HepG2 (cell line): ENCODE data around the gene TMCO4. TPM values are rescaled to one million over a fixed set of nuclear protein-coding genes. Genes with fewer than 3 reads are reported as not detected.

Experiments
- ATAC-seq: fragments of 200-7000 bp; cut with Tn5 transposase; 3 replicates; pipeline ENCODE4 v1.9.1; 2020; ENCODE audit warnings: mild to moderate bottlenecking, moderate library complexity
- BruUV-seq: library from RNA; stranded (reverse); fragments of 400-500 nt; replicated peaks from 2 replicates; lab custom pipeline; 2021; lab: Mats Ljungman, UMichigan
- CTCF ChIA-PET: fragments of 300-600 bp; formaldehyde crosslinking; extraction: SDS; loops from one replicate; lab custom pipeline; 2021; ENCODE audit warnings: low total read pairs, inconsistent platforms, low intra/inter-chr PET ratio; lab: Yijun Ruan, JAX
- POLR2A ChIA-PET: fragments of 350-600 bp; sonication (Branson Sonifier 250); formaldehyde crosslinking; loops from one replicate; lab custom pipeline; 2020; ENCODE audit warnings: antibody characterized with exemption, inconsistent platforms; lab: Yijun Ruan, JAX
- DNase-seq: peaks from one replicate; pipeline ENCODE4 v3.0.0-alpha.2; 2015; ENCODE audit warnings: low spot score
- FAIRE-seq: peaks from 3 replicates; lab custom pipeline; 2011; peaks lifted over from hg19 to GRCh38; lab: Jason Lieb, UNC
- H2AFZ ChIP-seq: one replicate; pipeline ENCODE4 v1.6.1; 2011; ENCODE audit warnings: low read length, inconsistent platforms
- H3K27ac ChIP-seq: fragments of 300-600 bp; 3 replicates; pipeline ENCODE4 v1.8.0; 2011; ENCODE audit warnings: mixed run types, mild to moderate bottlenecking, mixed read lengths, low read length, inconsistent platforms; ENCODE audit not compliant: insufficient read depth; ENCODE audit errors: extremely low read length
- H3K27me3 ChIP-seq, 2 experiments: fragments of 200-600 bp in 1 of 2; 2 replicates in 1 of 2; 3 replicates in 1 of 2; pipeline versions ENCODE4 v1.6.0 to v1.8.0; 2011; ENCODE audit warnings: low read length in 2 of 2, mild to moderate bottlenecking in 2 of 2, moderate library complexity in 2 of 2, inconsistent platforms in 1 of 2; ENCODE audit not compliant: insufficient read depth in 2 of 2, control insufficient read depth in 1 of 2
- H3K36me3 ChIP-seq, 2 experiments: fragments of 200-600 bp in 1 of 2; replicated peaks in 1 of 2; 2 replicates in 1 of 2; 3 replicates in 1 of 2; pipeline versions ENCODE4 v1.5.1 to v1.8.0; 2011; ENCODE audit warnings: low read length in 2 of 2, inconsistent platforms in 1 of 2; ENCODE audit not compliant: insufficient read depth in 2 of 2, control insufficient read depth in 1 of 2
- H3K4me1 ChIP-seq: 2 replicates; pipeline ENCODE4 v1.5.1; 2012; ENCODE audit warnings: low read length, inconsistent platforms; ENCODE audit not compliant: insufficient read depth
- H3K4me2 ChIP-seq: 2 replicates; pipeline ENCODE4 v1.6.0; 2011; ENCODE audit warnings: low read depth, low read length, inconsistent platforms
- H3K4me3 ChIP-seq, 3 experiments: fragments of 200-600 bp in 1 of 3; sonication (generic), shearing (Covaris generic) in 1 of 3; replicated peaks in 1 of 3; 2 replicates each; pipeline ENCODE4 v1.5.1; 2011 to 2016; ENCODE audit warnings: low read length in 3 of 3, inconsistent platforms in 2 of 3, low read depth in 2 of 3, mild to moderate bottlenecking in 2 of 3, control low read depth in 1 of 3, mixed read lengths in 1 of 3; ENCODE audit not compliant: insufficient read depth in 1 of 3
- H3K79me2 ChIP-seq: one replicate; pipeline ENCODE4 v1.6.1; 2011; ENCODE audit warnings: low read length, inconsistent platforms; ENCODE audit not compliant: insufficient read depth
- H3K9ac ChIP-seq: 2 replicates; pipeline ENCODE4 v1.6.0; 2011; ENCODE audit warnings: mild to moderate bottlenecking, low read depth, low read length, inconsistent platforms; ENCODE audit not compliant: insufficient read depth
- H3K9me3 ChIP-seq: 2 replicates; pipeline ENCODE4 v1.5.1; 2012; ENCODE audit warnings: mild to moderate bottlenecking, low read length
- H4K20me1 ChIP-seq: 2 replicates; pipeline ENCODE4 v1.6.0; 2011; ENCODE audit warnings: inconsistent platforms, mild to moderate bottlenecking, low read length, moderate library complexity; ENCODE audit not compliant: insufficient read depth
- ARNT2 ChIP-seq: sonication (generic); formaldehyde crosslinking; IDR thresholded peaks from 2 replicates; pipeline ENCODE4 v1.8.0; 2022; ENCODE audit warnings: mild to moderate bottlenecking, low read depth, missing genetic modification reagents, moderate library complexity
- HDAC1 ChIP-seq: sonication (generic); formaldehyde crosslinking; IDR thresholded peaks from 2 replicates; pipeline ENCODE4 v1.5.1; 2020; ENCODE audit warnings: mild to moderate bottlenecking, missing genetic modification reagents
- KDM1A ChIP-seq: IDR thresholded peaks from 2 replicates; pipeline ENCODE4 v1.6.1; 2016; ENCODE audit warnings: missing compliant biosample characterization
- NFE2 ChIP-seq: sonication (generic); formaldehyde crosslinking; IDR thresholded peaks from 2 replicates; pipeline ENCODE4 v1.4.0; 2020; ENCODE audit warnings: missing genetic modification reagents
- PHF20 ChIP-seq: sonication (generic); formaldehyde crosslinking; IDR thresholded peaks from 2 replicates; pipeline ENCODE4 v1.5.0; 2020; ENCODE audit warnings: mild to moderate bottlenecking, missing genetic modification reagents
- RARG ChIP-seq: sonication (generic); formaldehyde crosslinking; IDR thresholded peaks from 2 replicates; pipeline ENCODE4 v1.4.0; 2020; ENCODE audit warnings: low read depth, mild to moderate bottlenecking, missing genetic modification reagents
- RBFOX2 ChIP-seq: fragments of 200-400 bp; formaldehyde crosslinking; IDR thresholded peaks from 2 replicates; pipeline ENCODE4 v1.6.1; 2017; ENCODE audit warnings: low read depth, mild to moderate bottlenecking, low read length
- RXRB ChIP-seq: IDR thresholded peaks from 2 replicates; pipeline ENCODE4 v1.6.1; 2016; ENCODE audit warnings: borderline replicate concordance, missing genetic modification reagents, missing compliant biosample characterization
- SMYD3 ChIP-seq: sonication (generic); formaldehyde crosslinking; IDR thresholded peaks from 2 replicates; pipeline ENCODE4 v1.8.1; 2023; ENCODE audit warnings: mild to moderate bottlenecking, missing genetic modification reagents
- TBP ChIP-seq: sonication (generic); formaldehyde crosslinking; IDR thresholded peaks from 2 replicates; pipeline ENCODE4 v1.5.0; 2020; ENCODE audit warnings: missing genetic modification reagents
- ZFYVE20 ChIP-seq: sonication (generic); formaldehyde crosslinking; IDR thresholded peaks from 2 replicates; pipeline ENCODE4 v1.8.0; 2023; ENCODE audit warnings: low read depth, mild to moderate bottlenecking, moderate library complexity, missing genetic modification reagents, borderline replicate concordance
- ZNF317 ChIP-seq: sonication (generic); formaldehyde crosslinking; IDR thresholded peaks from 2 replicates; pipeline ENCODE4 v1.5.0; 2020; ENCODE audit warnings: mild to moderate bottlenecking, missing genetic modification reagents
- ZNF446 ChIP-seq: sonication (generic); formaldehyde crosslinking; IDR thresholded peaks from 2 replicates; pipeline ENCODE4 v1.5.0; 2020; ENCODE audit warnings: mild to moderate bottlenecking, missing genetic modification reagents
- ZNF746 ChIP-seq: sonication (generic); formaldehyde crosslinking; IDR thresholded peaks from 2 replicates; pipeline ENCODE4 v1.8.0; 2022; ENCODE audit warnings: mild to moderate bottlenecking, missing genetic modification reagents
- WGBS: methylation state at CpG from one replicate; pipeline ENCODE4 v1.1.6; 2017; ENCODE audit warnings: low lambda C conversion rate; 5-methylcytosine and 5-hydroxymethylcytosine counted together
- in situ Hi-C: cut with HindIII; loops from 2 replicates; pipeline ENCODE4 v1.10.0; 2017; ENCODE audit warnings: low pct_unique_long_range_greater_than_20kb; ENCODE audit not compliant: extremely low pct_ligation_motif_present
- intact Hi-C: fragments of 100-400 bp; cut with micrococcal nuclease; formaldehyde crosslinking; loops from one replicate; pipeline ENCODE4 v1.10.0; 2022; ENCODE audit not compliant: unreplicated experiment
- polyA plus RNA-seq, 8 experiments: library from polyadenylated mRNA; depleted of rRNA in 3 of 8; stranded (reverse) in 7 of 8; unstranded in 1 of 8; fragments of >200 nt; fragmentation: Illumina TruSeq in 4 of 8; extraction: Trizol in 4 of 8; gene quantifications; 2 replicates each; pipeline versions ENCODE4 v1.2.1 to v1.2.3, GENCODE V29; 2011 to 2016; ENCODE audit warnings: low read depth in 4 of 8, missing spikeins in 1 of 8, mixed read lengths in 1 of 8; ENCODE audit not compliant: insufficient read depth in 1 of 8
- total RNA-seq, 5 experiments: library from RNA; depleted of rRNA; stranded (reverse); fragments of >200 nt; fragmentation: Illumina TruSeq; extraction: Trizol; gene quantifications; 2 replicates each; pipeline ENCODE4 v1.2.3, GENCODE V29; 2016; ENCODE audit warnings: low read depth in 1 of 5
- TF ChIP-seq, protein P1 (sequence below): IDR thresholded peaks from 2 replicates; pipeline ENCODE4 v1.6.1; 2016; ENCODE audit warnings: mild to moderate bottlenecking, missing biosample characterization, missing genetic modification reagents
- TF ChIP-seq, protein P2 (sequence below): sonication (generic); formaldehyde crosslinking; IDR thresholded peaks from 2 replicates; pipeline ENCODE4 v1.9.0; 2021; ENCODE audit warnings: mild to moderate bottlenecking, missing genetic modification reagents

TMCO4 gene
- total and polyA plus RNA-seq, 2 of the 13 experiments (the other 11 are each of a cell fraction or from before 2014, with no cell fraction given) = 2.1 to 4.1 TPM

DNA sequence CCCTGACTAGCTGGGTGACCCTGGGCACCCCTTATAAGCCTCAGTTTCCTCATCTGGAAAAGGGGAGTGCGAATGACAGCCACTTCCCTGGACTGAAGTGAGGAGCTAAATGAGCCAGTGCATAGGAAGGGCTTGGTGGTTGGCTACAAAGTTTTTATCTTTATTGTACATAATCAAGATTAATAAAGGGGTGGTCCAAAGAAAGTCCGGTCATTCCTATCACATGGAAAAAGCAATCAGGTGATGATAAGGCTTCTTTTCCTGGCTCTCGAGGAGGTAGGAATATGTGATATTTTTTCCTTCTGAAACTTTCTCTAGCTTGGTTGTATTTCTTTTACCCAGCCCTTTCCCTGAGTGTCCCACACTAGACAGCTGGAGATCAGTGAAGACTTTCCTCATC, 56.5 kb downstream of the TMCO4 start:
- no peaks in the 10 kb centered on the region for H3K4me1 ChIP-seq
- intact Hi-C loops = no loop called here
- in situ Hi-C loops = no loop called here
- no peaks in the 10 kb centered on the region for H4K20me1 ChIP-seq
- BruUV-seq = no TSS peak
- no peak overlapping the region for H2AFZ ChIP-seq
- DNase-seq (no peak), FAIRE-seq (no peak), ATAC-seq (no peak)
- no peaks in the 10 kb centered on the region for H3K36me3 ChIP-seq
- no peak overlapping the region for H3K9ac ChIP-seq
- no peaks in the 10 kb centered on the region for H3K79me2 ChIP-seq
- H3K4me2 ChIP-seq = no peak overlapping the region
- WGBS = 85% methylated on average over 3 of the region's 3 CpGs
- TF ChIP-seq RARG (CRISPR knock-in tag) (no peak), NFE2 (no peak), TBP (CRISPR knock-in tag) (no peak), KDM1A (CRISPR knock-in tag) (no peak), PHF20 (no peak), ARNT2 (CRISPR knock-in tag) (no peak), RXRB (no peak), RBFOX2 (no peak), ZNF446 (CRISPR knock-in tag) (no peak), SMYD3 (CRISPR knock-in tag) (no peak), ZNF317 (no peak), ZFYVE20 (CRISPR knock-in tag) (no peak), HDAC1 (CRISPR knock-in tag) (no peak), ZNF746 (no peak)
- TF ChIP-seq, protein P1, sequence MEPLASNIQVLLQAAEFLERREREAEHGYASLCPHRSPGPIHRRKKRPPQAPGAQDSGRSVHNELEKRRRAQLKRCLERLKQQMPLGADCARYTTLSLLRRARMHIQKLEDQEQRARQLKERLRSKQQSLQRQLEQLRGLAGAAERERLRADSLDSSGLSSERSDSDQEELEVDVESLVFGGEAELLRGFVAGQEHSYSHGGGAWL (CRISPR knock-in tag) = no peak
- TF ChIP-seq, protein P2, sequence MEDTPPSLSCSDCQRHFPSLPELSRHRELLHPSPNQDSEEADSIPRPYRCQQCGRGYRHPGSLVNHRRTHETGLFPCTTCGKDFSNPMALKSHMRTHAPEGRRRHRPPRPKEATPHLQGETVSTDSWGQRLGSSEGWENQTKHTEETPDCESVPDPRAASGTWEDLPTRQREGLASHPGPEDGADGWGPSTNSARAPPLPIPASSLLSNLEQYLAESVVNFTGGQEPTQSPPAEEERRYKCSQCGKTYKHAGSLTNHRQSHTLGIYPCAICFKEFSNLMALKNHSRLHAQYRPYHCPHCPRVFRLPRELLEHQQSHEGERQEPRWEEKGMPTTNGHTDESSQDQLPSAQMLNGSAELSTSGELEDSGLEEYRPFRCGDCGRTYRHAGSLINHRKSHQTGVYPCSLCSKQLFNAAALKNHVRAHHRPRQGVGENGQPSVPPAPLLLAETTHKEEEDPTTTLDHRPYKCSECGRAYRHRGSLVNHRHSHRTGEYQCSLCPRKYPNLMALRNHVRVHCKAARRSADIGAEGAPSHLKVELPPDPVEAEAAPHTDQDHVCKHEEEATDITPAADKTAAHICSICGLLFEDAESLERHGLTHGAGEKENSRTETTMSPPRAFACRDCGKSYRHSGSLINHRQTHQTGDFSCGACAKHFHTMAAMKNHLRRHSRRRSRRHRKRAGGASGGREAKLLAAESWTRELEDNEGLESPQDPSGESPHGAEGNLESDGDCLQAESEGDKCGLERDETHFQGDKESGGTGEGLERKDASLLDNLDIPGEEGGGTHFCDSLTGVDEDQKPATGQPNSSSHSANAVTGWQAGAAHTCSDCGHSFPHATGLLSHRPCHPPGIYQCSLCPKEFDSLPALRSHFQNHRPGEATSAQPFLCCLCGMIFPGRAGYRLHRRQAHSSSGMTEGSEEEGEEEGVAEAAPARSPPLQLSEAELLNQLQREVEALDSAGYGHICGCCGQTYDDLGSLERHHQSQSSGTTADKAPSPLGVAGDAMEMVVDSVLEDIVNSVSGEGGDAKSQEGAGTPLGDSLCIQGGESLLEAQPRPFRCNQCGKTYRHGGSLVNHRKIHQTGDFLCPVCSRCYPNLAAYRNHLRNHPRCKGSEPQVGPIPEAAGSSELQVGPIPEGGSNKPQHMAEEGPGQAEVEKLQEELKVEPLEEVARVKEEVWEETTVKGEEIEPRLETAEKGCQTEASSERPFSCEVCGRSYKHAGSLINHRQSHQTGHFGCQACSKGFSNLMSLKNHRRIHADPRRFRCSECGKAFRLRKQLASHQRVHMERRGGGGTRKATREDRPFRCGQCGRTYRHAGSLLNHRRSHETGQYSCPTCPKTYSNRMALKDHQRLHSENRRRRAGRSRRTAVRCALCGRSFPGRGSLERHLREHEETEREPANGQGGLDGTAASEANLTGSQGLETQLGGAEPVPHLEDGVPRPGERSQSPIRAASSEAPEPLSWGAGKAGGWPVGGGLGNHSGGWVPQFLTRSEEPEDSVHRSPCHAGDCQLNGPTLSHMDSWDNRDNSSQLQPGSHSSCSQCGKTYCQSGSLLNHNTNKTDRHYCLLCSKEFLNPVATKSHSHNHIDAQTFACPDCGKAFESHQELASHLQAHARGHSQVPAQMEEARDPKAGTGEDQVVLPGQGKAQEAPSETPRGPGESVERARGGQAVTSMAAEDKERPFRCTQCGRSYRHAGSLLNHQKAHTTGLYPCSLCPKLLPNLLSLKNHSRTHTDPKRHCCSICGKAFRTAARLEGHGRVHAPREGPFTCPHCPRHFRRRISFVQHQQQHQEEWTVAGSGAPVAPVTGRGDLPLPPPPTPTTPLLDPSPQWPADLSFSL (CRISPR knock-in tag) = no peak
- no peaks in the 10 kb centered on the region for H3K9me3 ChIP-seq
- ChIA-PET POLR2A (no interaction called here), CTCF (no interaction called here)
- H3K27me3 ChIP-seq = no peaks in the 10 kb centered on the region
- H3K4me3 ChIP-seq = no peak overlapping the region
- no peak overlapping the region for H3K27ac ChIP-seq
